A549 (cell line): ENCODE measurements around the gene PASD1. TPM values are rescaled to one million over a fixed set of nuclear protein-coding genes. Genes with fewer than 3 reads are reported as not detected.
"Not testable (repeated sequence)": the region's sequence is repeated elsewhere in the genome, so short reads cannot be mapped to it uniquely, and the experiment has no call there.

Source experiments
- ATAC-seq, 2 experiments: fragments of 200-7000 bp in 1 of 2; fragments of >200 bp in 1 of 2; cut with Nextera tagmentation in 1 of 2; cut with Tn5 transposase in 1 of 2; 3 replicates each; pipeline versions ENCODE4 v1.8.0 to v1.9.1; 2018 to 2020; ENCODE audit warnings: mild to moderate bottlenecking in 1 of 2, moderate library complexity in 1 of 2
- CTCF ChIA-PET: fragments of 300-600 bp; sonication (Branson Sonifier 250); formaldehyde crosslinking; extraction: SDS; loops from one replicate; lab custom pipeline; 2021; ENCODE audit warnings: antibody characterized with exemption, inconsistent platforms; lab: Yijun Ruan, JAX
- POLR2A ChIA-PET: fragments of 350-600 bp; formaldehyde crosslinking; extraction: SDS; loops from one replicate; lab custom pipeline; 2021; ENCODE audit warnings: antibody characterized with exemption, inconsistent platforms; lab: Yijun Ruan, JAX
- DNase-seq, 2 experiments: peaks; one replicate each; pipeline versions ENCODE4 v3.0.0 to v3.0.0-alpha.2; 2011 to 2016; ENCODE audit warnings: low read depth in 1 of 2, low spot score in 1 of 2
- FAIRE-seq: peaks from 2 replicates; lab custom pipeline; 2011; peaks lifted over from hg19 to GRCh38; lab: Jason Lieb, UNC
- H3K27ac ChIP-seq, 2 experiments: fragments of >200 bp; sonication (Bioruptor Twin); formaldehyde crosslinking; 3 replicates each; pipeline ENCODE4 v1.5.1; 2016 to 2017
- H3K4me1 ChIP-seq: fragments of >200 bp; sonication (Bioruptor Twin); formaldehyde crosslinking; 3 replicates; pipeline ENCODE4 v1.6.1; 2016
- H3K4me2 ChIP-seq: fragments of >200 bp; sonication (Bioruptor Twin); formaldehyde crosslinking; 3 replicates; pipeline ENCODE4 v1.6.1; 2016
- H3K4me3 ChIP-seq: fragments of >200 bp; sonication (Bioruptor Twin); formaldehyde crosslinking; 3 replicates; pipeline ENCODE4 v1.5.1; 2016
- H3K9me3 ChIP-seq: fragments of >200 bp; sonication (Bioruptor Twin); formaldehyde crosslinking; 3 replicates; pipeline ENCODE4 v1.6.1; 2016
- CBX8 ChIP-seq: fragments of 200-600 bp; sonication (generic); IDR thresholded peaks from 2 replicates; pipeline ENCODE4 v1.6.1; 2016
- CHD4 ChIP-seq: fragments of 200-600 bp; sonication (generic); IDR thresholded peaks from 2 replicates; pipeline ENCODE4 v1.6.1; 2016; ENCODE audit warnings: antibody characterized with exemption, mild to moderate bottlenecking, borderline replicate concordance
- E2F6 ChIP-seq: IDR thresholded peaks from 2 replicates; pipeline ENCODE4 v1.6.1; 2012; ENCODE audit warnings: low read depth, borderline replicate concordance
- EHMT2 ChIP-seq: fragments of 200-600 bp; sonication (generic); IDR thresholded peaks from 2 replicates; pipeline ENCODE4 v1.6.1; 2016; ENCODE audit warnings: antibody characterized with exemption, low read depth, mild to moderate bottlenecking, moderate library complexity
- ELK1 ChIP-seq: fragments of 150-350 bp; IDR thresholded peaks from 2 replicates; pipeline ENCODE4 v1.6.1; 2014; ENCODE audit warnings: low read depth, mild to moderate bottlenecking, low read length
- EP300 ChIP-seq, 2 experiments: fragments of >200 bp; sonication (Bioruptor Twin); formaldehyde crosslinking; IDR thresholded peaks; 2 replicates in 1 of 2; 3 replicates in 1 of 2; pipeline ENCODE4 v1.6.1; 2016 to 2017
- ESRRA ChIP-seq: fragments of 150-350 bp; IDR thresholded peaks from 2 replicates; pipeline ENCODE4 v1.6.1; 2014; ENCODE audit warnings: mild to moderate bottlenecking, low read length, borderline replicate concordance
- HES2 ChIP-seq: fragments of >200 bp; sonication (Bioruptor Twin); formaldehyde crosslinking; IDR thresholded peaks from 2 replicates; pipeline ENCODE4 v1.6.1; 2016
- HEYL ChIP-seq: fragments of 250-450 bp; sonication (Bioruptor Pico); IDR thresholded peaks from 2 replicates; pipeline ENCODE4 v1.8.0; 2021; ENCODE audit warnings: mild to moderate bottlenecking, moderate library complexity
- HMGXB4 ChIP-seq: fragments of 250-450 bp; sonication (Bioruptor Pico); IDR thresholded peaks from 2 replicates; pipeline ENCODE4 v1.5.0; 2021; ENCODE audit warnings: mild to moderate bottlenecking, moderate library complexity, borderline replicate concordance
- HOXB13 ChIP-seq: fragments of 250-450 bp; sonication (Bioruptor Pico); IDR thresholded peaks from 2 replicates; pipeline ENCODE4 v1.5.0; 2020; ENCODE audit warnings: low read depth, mild to moderate bottlenecking, moderate library complexity
- JUNB ChIP-seq: fragments of >200 bp; sonication (Bioruptor Twin); formaldehyde crosslinking; IDR thresholded peaks from 2 replicates; pipeline ENCODE4 v1.6.1; 2016
- KDM5A ChIP-seq: fragments of 200-600 bp; sonication (generic); IDR thresholded peaks from 2 replicates; pipeline ENCODE4 v1.6.1; 2016; ENCODE audit warnings: antibody characterized with exemption, mild to moderate bottlenecking
- NR3C1 ChIP-seq: fragments of >200 bp; sonication (Bioruptor Twin); formaldehyde crosslinking; IDR thresholded peaks from 3 replicates; pipeline ENCODE4 v1.6.1; 2017
- PHF8 ChIP-seq: fragments of 200-600 bp; sonication (generic); IDR thresholded peaks from 2 replicates; pipeline ENCODE4 v1.6.1; 2016; ENCODE audit warnings: low read depth, mild to moderate bottlenecking, antibody characterized with exemption, moderate library complexity, borderline replicate concordance
- POLR2AphosphoS2 ChIP-seq: conservative IDR thresholded peaks from 2 replicates; pipeline ENCODE4 v1.6.1; 2012; ENCODE audit warnings: low read length, improper control_type of control experiment, inconsistent platforms
- REST ChIP-seq: fragments of 200-600 bp; sonication (generic); IDR thresholded peaks from 2 replicates; pipeline ENCODE4 v1.6.1; 2016; ENCODE audit warnings: antibody characterized with exemption, mild to moderate bottlenecking, moderate library complexity
- RNF2 ChIP-seq: fragments of 200-600 bp; sonication (generic); IDR thresholded peaks from 2 replicates; pipeline ENCODE4 v1.6.1; 2016; ENCODE audit warnings: low read depth, mild to moderate bottlenecking, antibody characterized with exemption, moderate library complexity, borderline replicate concordance
- ZFP36 ChIP-seq: fragments of 450-650 bp; IDR thresholded peaks from 2 replicates; pipeline ENCODE4 v1.6.1; 2014; ENCODE audit warnings: borderline replicate concordance; ENCODE audit not compliant: partially characterized antibody
- WGBS: methylation state at CpG from one replicate; pipeline ENCODE4 v1.1.6; 2017; ENCODE audit errors: missing lambda C conversion rate; 5-methylcytosine and 5-hydroxymethylcytosine counted together
- polyA plus RNA-seq, 4 experiments: library from polyadenylated mRNA; depleted of rRNA in 3 of 4; stranded (reverse); fragments of >200 nt; fragmentation: RNase III in 1 of 4; extraction: RNeasy Plus Mini Kit Qiagen cat#74134 plus additional on column Dnase treatment in 1 of 4; gene quantifications; 2 replicates in 3 of 4; 3 replicates in 1 of 4; pipeline ENCODE4 v1.2.3, GENCODE V29; 2011 to 2017

Gene PASD1
- polyA plus RNA-seq, 2 of the 4 experiments (the other 2 are of a cell fraction): not detected

- no peak for TF ChIP-seq HMGXB4 (CRISPR knock-in tag)
Measured at GRCh38 chrX:151543706-151544105, 19.8 kb upstream of the PASD1 start (continued).

GRCh38 chrX:151546226-151546625 lies 17.2 kb upstream of the PASD1 start:
- FAIRE-seq, H3K4me1 ChIP-seq, H3K4me2 ChIP-seq, H3K4me3 ChIP-seq, POLR2A ChIA-PET, H3K9me3 ChIP-seq, DNase-seq, ATAC-seq, H3K27ac ChIP-seq: not testable (repeated sequence)
- CTCF ChIA-PET: interaction anchor here (0.6 kb wide), 1 partner anchor 115 kb away, joined by 4 read pairs; no protein-coding TSS in a partner anchor
- 57% methylated on average over 4 of the region's 6 CpGs for WGBS

GRCh38 chrX:151551176-151551575 lies 12.3 kb upstream of the PASD1 start:
- CTCF ChIA-PET, H3K4me1 ChIP-seq, H3K9me3 ChIP-seq, H3K27ac ChIP-seq, ATAC-seq, POLR2A ChIA-PET, H3K4me2 ChIP-seq, FAIRE-seq, DNase-seq, H3K4me3 ChIP-seq: not testable (repeated sequence)
- WGBS: 93% methylated on average over 3 of the region's 25 CpGs

- H3K4me2 ChIP-seq: no peak overlapping the region
- H3K4me3 ChIP-seq: no peak overlapping the region
- no peak overlapping the region for H3K27ac ChIP-seq
- WGBS: 47% methylated on average over 4 of the region's 4 CpGs
- DNase-seq: no peak
- H3K4me1 ChIP-seq: no peaks in the 10 kb centered on the region
- TF ChIP-seq POLR2AphosphoS2 (no peak), HES2 (no peak), HEYL (CRISPR knock-in tag) (no peak), CHD4 (no peak), NR3C1 (no peak), E2F6 (no peak), REST (no peak), EP300 (IDR thresholded peaks at IDR 0.05) (no peak), ZFP36 (no peak), CBX8 (no peak), ELK1 (no peak), JUNB (no peak), EHMT2 (no peak), RNF2 (no peak), HMGXB4 (CRISPR knock-in tag) (no peak), HOXB13 (no peak), PHF8 (no peak), ESRRA (no peak), KDM5A (no peak)
- no peak for FAIRE-seq
- H3K9me3 ChIP-seq: no peaks in the 10 kb centered on the region
- CTCF ChIA-PET: no interaction called here
- no peak for ATAC-seq
- POLR2A ChIA-PET: no interaction called here
Measured at GRCh38 chrX:151552743-151553142, 10.7 kb upstream of the PASD1 start.

- FAIRE-seq, POLR2A ChIA-PET, DNase-seq, H3K4me3 ChIP-seq, H3K4me1 ChIP-seq, ATAC-seq, H3K9me3 ChIP-seq, H3K27ac ChIP-seq, H3K4me2 ChIP-seq: not testable (repeated sequence)
- no CpG with 5 or more reads among the region's 25 CpGs for WGBS
- CTCF ChIA-PET: interaction anchor here (0.6 kb wide), 1 partner anchor 714 kb away, joined by 3 read pairs; no protein-coding TSS in a partner anchor
Measured at GRCh38 chrX:151555301-151555700, 8.2 kb upstream of the PASD1 start.
